ENCODE measurements around the gene PIEZO2. TPM values are rescaled to one million over a fixed set of nuclear protein-coding genes. Genes with fewer than 3 reads are reported as not detected.

PIEZO2 gene
- total RNA-seq, 4 donors from 2014 or later, result 2.4 to 5.2 (median 3.3) TPM

DNA sequence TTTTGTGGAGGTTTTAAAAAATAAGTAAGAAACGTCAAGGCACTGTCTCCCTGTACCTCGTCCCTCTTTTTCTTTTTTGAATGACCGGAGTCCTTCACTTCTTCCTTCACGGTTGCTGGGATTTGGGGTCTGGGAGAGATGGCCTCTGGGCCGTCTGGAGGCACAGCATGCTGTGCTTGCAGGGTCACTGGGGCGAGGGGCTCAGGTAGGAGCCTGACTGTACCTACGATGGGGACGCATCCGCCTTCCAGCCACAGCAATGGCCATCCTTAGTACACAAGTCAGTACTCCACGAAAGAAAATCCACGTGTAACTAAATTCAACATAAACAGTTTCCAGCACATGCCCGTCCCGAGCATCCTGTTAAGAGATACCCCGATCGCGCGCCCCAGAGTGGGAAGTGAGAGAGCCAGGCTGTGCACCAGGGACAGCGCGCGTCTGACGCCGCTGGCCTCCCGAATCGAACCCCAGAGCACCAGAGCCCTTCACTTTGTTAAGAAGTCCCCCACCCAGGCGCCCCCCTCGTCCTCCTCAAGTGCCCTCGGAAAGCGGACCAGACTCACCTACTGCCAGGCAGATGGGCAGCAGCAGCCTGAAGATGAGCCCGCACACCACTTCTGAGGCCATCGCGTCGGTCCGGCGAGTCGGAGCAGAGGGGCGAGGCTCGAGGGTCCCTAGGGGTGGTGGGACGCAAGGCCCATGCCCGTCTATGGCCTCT lies 1.2 kb downstream of the PIEZO2 start:
- H3K4me1 ChIP-seq, result peaks cover 16 to 27% (median 19%) of the 10 kb centered on the region in 4 donors
- H3K9me3 ChIP-seq, result no peaks in the 10 kb centered on the region
- H3K27ac ChIP-seq (replicated peaks in 1 of 4), result no peak overlapping the region
- intact Hi-C loops (cut with DNase I), result no loop called here
- peak; percentile 82 for DNase-seq (ENCODE audit: extremely low spot score)
- peak overlapping the region; percentile 48 to 62 (median 51) for H3K4me3 ChIP-seq
- WGBS, result 18% methylated on average over 26 of the region's 39 CpGs
- H3K27me3 ChIP-seq, result peaks cover 0 to 61% (median 24%) of the 10 kb centered on the region in 4 donors
- H3K36me3 ChIP-seq, result no peaks in the 10 kb centered on the region
- no peak for TF ChIP-seq POLR2A (IDR thresholded peaks at IDR 0.05; ENCODE audit: low read depth)
- TF ChIP-seq, protein P1, sequence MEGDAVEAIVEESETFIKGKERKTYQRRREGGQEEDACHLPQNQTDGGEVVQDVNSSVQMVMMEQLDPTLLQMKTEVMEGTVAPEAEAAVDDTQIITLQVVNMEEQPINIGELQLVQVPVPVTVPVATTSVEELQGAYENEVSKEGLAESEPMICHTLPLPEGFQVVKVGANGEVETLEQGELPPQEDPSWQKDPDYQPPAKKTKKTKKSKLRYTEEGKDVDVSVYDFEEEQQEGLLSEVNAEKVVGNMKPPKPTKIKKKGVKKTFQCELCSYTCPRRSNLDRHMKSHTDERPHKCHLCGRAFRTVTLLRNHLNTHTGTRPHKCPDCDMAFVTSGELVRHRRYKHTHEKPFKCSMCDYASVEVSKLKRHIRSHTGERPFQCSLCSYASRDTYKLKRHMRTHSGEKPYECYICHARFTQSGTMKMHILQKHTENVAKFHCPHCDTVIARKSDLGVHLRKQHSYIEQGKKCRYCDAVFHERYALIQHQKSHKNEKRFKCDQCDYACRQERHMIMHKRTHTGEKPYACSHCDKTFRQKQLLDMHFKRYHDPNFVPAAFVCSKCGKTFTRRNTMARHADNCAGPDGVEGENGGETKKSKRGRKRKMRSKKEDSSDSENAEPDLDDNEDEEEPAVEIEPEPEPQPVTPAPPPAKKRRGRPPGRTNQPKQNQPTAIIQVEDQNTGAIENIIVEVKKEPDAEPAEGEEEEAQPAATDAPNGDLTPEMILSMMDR (IDR thresholded peaks at IDR 0.05), result no peak
- TF ChIP-seq EP300 (IDR thresholded peaks at IDR 0.05), result no peak
- no peak for TF ChIP-seq POLR2AphosphoS5 (IDR thresholded peaks at IDR 0.05)

DNA sequence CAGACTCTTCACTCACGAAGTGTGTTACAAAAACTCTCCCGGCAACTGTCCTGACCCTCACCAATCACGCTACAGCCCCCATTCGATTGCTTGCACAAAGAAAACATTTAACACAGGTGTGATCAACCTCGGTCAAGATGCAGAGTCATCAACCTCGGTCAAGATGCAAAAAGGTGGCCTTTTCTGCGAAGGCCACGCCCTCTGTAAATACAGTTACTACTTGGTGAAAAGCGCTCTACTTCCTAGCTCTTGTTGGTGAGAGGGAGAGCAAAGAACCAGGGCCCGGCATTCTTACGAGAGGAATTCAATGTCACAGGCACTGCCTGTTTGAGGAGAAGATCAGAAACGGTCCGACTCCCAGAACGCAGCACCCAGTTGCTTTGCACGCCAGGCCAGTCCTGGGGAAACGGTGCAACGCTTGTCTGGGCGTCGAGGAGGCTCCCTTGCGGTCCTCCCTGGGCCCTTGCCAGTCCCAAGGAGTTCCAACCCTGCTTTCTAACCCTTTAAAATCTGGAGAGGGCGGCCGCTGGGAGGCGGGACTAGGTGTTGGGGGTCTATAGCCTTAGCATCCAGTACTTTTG lies 1.9 kb downstream of the PIEZO2 start:
- peak; percentile 87 for DNase-seq (ENCODE audit: extremely low spot score)
- peaks cover 16 to 27% (median 19%) of the 10 kb centered on the region in 4 donors for H3K4me1 ChIP-seq
- H3K27me3 ChIP-seq, result peaks cover 0 to 61% (median 24%) of the 10 kb centered on the region in 4 donors
- 51% methylated on average over 14 of the region's 23 CpGs for WGBS
- no peaks in the 10 kb centered on the region for H3K9me3 ChIP-seq
- H3K36me3 ChIP-seq, result no peaks in the 10 kb centered on the region
- H3K4me3 ChIP-seq, result peak overlapping the region in 3 of 4 donors; percentile 48 to 62 (median 52)
- intact Hi-C loops (cut with DNase I), result no loop called here
- TF ChIP-seq POLR2A (IDR thresholded peaks at IDR 0.05; ENCODE audit: low read depth), result no peak
- TF ChIP-seq EP300 (IDR thresholded peaks at IDR 0.05), result no peak
- TF ChIP-seq, protein P1 (IDR thresholded peaks at IDR 0.05), result no peak
- no peak for TF ChIP-seq POLR2AphosphoS5 (IDR thresholded peaks at IDR 0.05)
- no peak overlapping the region for H3K27ac ChIP-seq (replicated peaks in 1 of 4)

DNA sequence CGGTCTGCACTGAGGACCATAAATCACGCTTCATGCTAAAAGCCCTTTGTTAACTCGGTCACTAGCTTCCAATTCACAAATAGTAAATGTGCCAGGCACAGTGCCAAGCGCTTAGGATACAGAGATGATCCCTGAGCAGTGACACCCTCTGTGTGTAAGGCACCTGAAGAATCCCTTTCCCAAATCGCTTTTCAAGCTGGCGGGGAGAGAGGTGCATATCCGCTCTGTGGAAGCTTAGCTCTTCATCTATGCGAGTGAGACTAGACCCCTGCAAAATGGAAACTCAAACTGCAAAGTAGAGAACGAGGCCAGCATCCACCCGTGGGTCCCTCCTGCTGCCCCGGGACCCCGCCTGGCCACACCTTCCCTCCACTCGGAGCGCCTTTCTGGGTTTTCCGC lies 2.4 kb downstream of the PIEZO2 start:
- WGBS, result 52% methylated on average over 14 of the region's 15 CpGs
- no peak overlapping the region for H3K27ac ChIP-seq (replicated peaks in 1 of 4)
- intact Hi-C loops (cut with DNase I), result no loop called here

DNA sequence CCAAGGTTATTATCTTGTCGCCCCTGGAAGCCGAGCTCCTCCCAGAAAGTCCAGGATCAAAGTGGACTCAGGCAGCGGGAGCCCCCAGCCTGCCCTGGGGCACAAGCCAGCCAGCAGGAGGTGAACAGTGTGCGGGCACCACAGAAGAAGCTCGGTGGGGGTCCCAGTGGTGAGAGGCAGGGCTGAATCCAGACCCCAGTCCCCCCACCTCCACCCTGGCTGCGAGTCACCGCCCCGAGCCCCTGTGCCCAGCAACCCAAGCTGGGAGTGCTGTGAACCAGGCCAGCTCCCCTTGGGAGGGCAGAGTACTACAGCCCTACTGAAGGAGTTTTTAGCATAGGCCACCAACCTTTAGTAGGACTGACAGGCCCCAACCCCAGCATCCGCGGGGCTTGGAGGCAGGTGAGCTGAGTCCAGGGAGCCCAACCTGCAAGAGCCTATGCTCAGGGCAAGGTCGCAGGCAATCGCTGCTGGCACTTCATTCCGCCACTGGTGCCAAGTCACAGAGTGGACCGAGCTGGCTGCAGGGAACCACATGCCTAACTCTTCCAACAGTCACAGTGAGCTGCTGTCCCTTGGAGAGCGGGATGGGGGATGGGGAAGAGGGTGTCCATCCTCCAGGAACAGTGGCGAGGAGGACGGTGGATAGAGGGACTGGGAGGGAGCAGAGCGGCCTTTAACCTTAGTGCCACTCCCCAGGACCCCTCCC lies 3.0 kb downstream of the PIEZO2 start:
- H3K27ac ChIP-seq (replicated peaks in 1 of 4), result no peak overlapping the region
- intact Hi-C loops (cut with DNase I), result no loop called here
- TF ChIP-seq, protein P1 (IDR thresholded peaks at IDR 0.05), result no peak
- TF ChIP-seq POLR2AphosphoS5 (IDR thresholded peaks at IDR 0.05), result no peak
- TF ChIP-seq EP300 (IDR thresholded peaks at IDR 0.05), result no peak
- TF ChIP-seq POLR2A (IDR thresholded peaks at IDR 0.05; ENCODE audit: low read depth), result no peak

More for the DNA sequence above, 2.4 kb downstream of the PIEZO2 start:
- Histone ChIP-seq H3K27me3 (peaks cover 0 to 61% (median 24%) of the 10 kb centered on the region in 4 donors), H3K36me3 (no peaks in the 10 kb centered on the region), H3K4me3 (peak overlapping the region in 2 of 4 donors; percentile 52 to 62), H3K4me1 (peaks cover 16 to 27% (median 19%) of the 10 kb centered on the region in 4 donors), H3K9me3 (no peaks in the 10 kb centered on the region)
- TF ChIP-seq, protein P1 (IDR thresholded peaks at IDR 0.05), result no peak
- TF ChIP-seq POLR2AphosphoS5 (IDR thresholded peaks at IDR 0.05), result no peak
- TF ChIP-seq EP300 (IDR thresholded peaks at IDR 0.05), result no peak
- TF ChIP-seq POLR2A (IDR thresholded peaks at IDR 0.05; ENCODE audit: low read depth), result no peak
- DNase-seq (ENCODE audit: extremely low spot score), result peak; percentile 85

More for the DNA sequence above, 3.0 kb downstream of the PIEZO2 start:
- Histone ChIP-seq H3K36me3 (no peaks in the 10 kb centered on the region), H3K27me3 (peaks cover 0 to 58% (median 24%) of the 10 kb centered on the region in 4 donors), H3K9me3 (no peaks in the 10 kb centered on the region), H3K4me1 (peaks cover 16 to 27% (median 19%) of the 10 kb centered on the region in 4 donors), H3K4me3 (peak overlapping the region in 1 of 4 donors; percentile 52)
- 80% methylated on average over 9 of the region's 18 CpGs for WGBS
- peak; percentile 88 for DNase-seq (ENCODE audit: extremely low spot score)
